GM23248 (cell line): ENCODE measurements around the gene CD33. TPM values are rescaled to one million over a fixed set of nuclear protein-coding genes. Genes with fewer than 3 reads are reported as not detected.
"Not testable (repeated sequence)": the region's sequence is repeated elsewhere in the genome, so short reads cannot be mapped to it uniquely, and the experiment has no call there.

Experiments used
- DNase-seq: peaks from one replicate; pipeline ENCODE4 v3.0.0-alpha.2; 2015
- H2AFZ ChIP-seq: fragments of 200-600 bp; sonication (generic); 2 replicates; pipeline ENCODE4 v1.6.1; 2016; ENCODE audit warnings: antibody characterized with exemption
- H3F3A ChIP-seq: fragments of 200-600 bp; sonication (generic); 2 replicates; pipeline ENCODE4 v1.6.1; 2016; ENCODE audit warnings: mild to moderate bottlenecking, antibody characterized with exemption, mixed run types; ENCODE audit not compliant: insufficient read depth
- H3K27ac ChIP-seq: fragments of 200-600 bp; sonication (generic); 2 replicates; pipeline ENCODE4 v1.5.1; 2016; ENCODE audit warnings: mild to moderate bottlenecking
- H3K27me3 ChIP-seq: fragments of 200-600 bp; sonication (generic); replicated peaks from 2 replicates; pipeline ENCODE4 v1.6.1; 2016; ENCODE audit warnings: mild to moderate bottlenecking; ENCODE audit not compliant: insufficient read depth
- H3K36me3 ChIP-seq: fragments of 200-600 bp; sonication (generic); 2 replicates; pipeline ENCODE4 v1.6.1; 2016; ENCODE audit warnings: low read depth, mild to moderate bottlenecking
- H3K4me1 ChIP-seq: fragments of 200-600 bp; sonication (generic); 2 replicates; pipeline ENCODE4 v1.6.1; 2016; ENCODE audit warnings: mild to moderate bottlenecking; ENCODE audit not compliant: insufficient read depth
- H3K4me2 ChIP-seq: fragments of 200-600 bp; sonication (generic); one replicate; pipeline ENCODE4 v1.6.1; 2016; ENCODE audit warnings: mild to moderate bottlenecking; ENCODE audit not compliant: unreplicated experiment
- H3K4me3 ChIP-seq: fragments of 200-600 bp; sonication (generic); 2 replicates; pipeline ENCODE4 v1.5.1; 2016; ENCODE audit warnings: mild to moderate bottlenecking
- H3K79me2 ChIP-seq: fragments of 200-600 bp; sonication (generic); 2 replicates; pipeline ENCODE4 v1.6.1; 2016; ENCODE audit warnings: mild to moderate bottlenecking; ENCODE audit not compliant: insufficient read depth
- H3K9ac ChIP-seq: fragments of 200-600 bp; sonication (generic); 2 replicates; pipeline ENCODE4 v1.6.1; 2016; ENCODE audit warnings: mild to moderate bottlenecking
- H3K9me2 ChIP-seq: fragments of 200-600 bp; sonication (generic); 2 replicates; pipeline ENCODE4 v1.6.1; 2016; ENCODE audit warnings: mixed run types, mild to moderate bottlenecking, moderate library complexity; ENCODE audit not compliant: insufficient read depth
- H3K9me3 ChIP-seq: fragments of 200-600 bp; sonication (generic); one replicate; pipeline ENCODE4 v1.6.1; 2017; ENCODE audit warnings: low read depth
- H4K20me1 ChIP-seq: fragments of 200-600 bp; sonication (generic); 2 replicates; pipeline ENCODE4 v1.6.0; 2016; ENCODE audit not compliant: insufficient read depth
- EZH2 ChIP-seq: fragments of 200-600 bp; sonication (generic); IDR thresholded peaks from 2 replicates; pipeline ENCODE4 v1.6.1; 2018; ENCODE audit warnings: antibody characterized with exemption, mild to moderate bottlenecking; ENCODE audit not compliant: insufficient read depth, poor library complexity, severe bottlenecking
- EZH2phosphoT487 ChIP-seq: fragments of 200-600 bp; sonication (generic); IDR thresholded peaks from 2 replicates; pipeline ENCODE4 v1.6.1; 2018; ENCODE audit warnings: antibody characterized with exemption, moderate library complexity, mild to moderate bottlenecking, low read depth; ENCODE audit not compliant: insufficient read depth
- WGBS, 2 experiments: methylation state at CpG; one replicate each; pipeline ENCODE4 v1.1.6; 2015 to 2017; ENCODE audit warnings: low lambda C conversion rate in 2 of 2, low coverage in 1 of 2; ENCODE audit errors: missing lambda C conversion rate in 2 of 2; 5-methylcytosine and 5-hydroxymethylcytosine counted together
- in situ Hi-C: fragments of 300-500 bp; cut with MboI; formaldehyde crosslinking; loops from 2 replicates; pipeline ENCODE4 v1.15.0; 2020
- polyA plus RNA-seq: library from polyadenylated mRNA; unstranded; fragments of >200 nt; fragmentation: Nextera tagmentation; extraction: Ambion mirVana; gene quantifications from 2 replicates; pipeline ENCODE4 v1.2.1, GENCODE V29; 2016
- total RNA-seq: library from RNA; depleted of rRNA; stranded (reverse); fragments of >200 nt; shearing (Covaris generic); gene quantifications from 2 replicates; pipeline ENCODE4 v1.2.3, GENCODE V29; 2014

Gene CD33
- total and polyA plus RNA-seq, 2 experiments from 2014 or later, result 0.30 TPM; not detected in 1

- no peaks in the 10 kb centered on the region for H3K79me2 ChIP-seq
- no peaks in the 10 kb centered on the region for H3F3A ChIP-seq
- no peaks in the 10 kb centered on the region for H3K36me3 ChIP-seq
- no peaks in the 10 kb centered on the region for H4K20me1 ChIP-seq
- H3K4me3 ChIP-seq, result no peak overlapping the region
- 35 to 39% methylated on average over 5 of the region's 5 CpGs for WGBS, 2 experiments
- H3K9me3 ChIP-seq, result no peaks in the 10 kb centered on the region
- no peak overlapping the region for H3K4me2 ChIP-seq
- no peak overlapping the region for H3K9ac ChIP-seq
- no peak overlapping the region for H2AFZ ChIP-seq
- H3K27ac ChIP-seq, result no peak overlapping the region
- in situ Hi-C loops, result no loop called here
- no peak for TF ChIP-seq EZH2phosphoT487
- no peak for TF ChIP-seq EZH2
- H3K27me3 ChIP-seq, result no peaks in the 10 kb centered on the region
- no peaks in the 10 kb centered on the region for H3K9me2 ChIP-seq
- DNase-seq, result no peak
- no peaks in the 10 kb centered on the region for H3K4me1 ChIP-seq
Observed at GRCh38 chr19:51201712-51202111, 23.2 kb upstream of the CD33 start.

- Histone ChIP-seq H2AFZ (no peak overlapping the region), H3K27me3 (no peaks in the 10 kb centered on the region), H3K36me3 (no peaks in the 10 kb centered on the region), H3K79me2 (no peaks in the 10 kb centered on the region), H3F3A (no peaks in the 10 kb centered on the region), H3K4me1 (no peaks in the 10 kb centered on the region), H3K4me3 (no peak overlapping the region), H3K9ac (no peak overlapping the region), H3K9me2 (no peaks in the 10 kb centered on the region), H3K27ac (no peak overlapping the region), H3K9me3 (no peaks in the 10 kb centered on the region), H3K4me2 (no peak overlapping the region), H4K20me1 (no peaks in the 10 kb centered on the region)
- no peak for DNase-seq
- in situ Hi-C loops, result no loop called here
- TF ChIP-seq EZH2, result no peak
- no peak for TF ChIP-seq EZH2phosphoT487
- 30 to 33% methylated on average over 3 of the region's 3 CpGs for WGBS, 2 experiments
Observed at GRCh38 chr19:51203916-51204315, 21.0 kb upstream of the CD33 start.

DNA sequence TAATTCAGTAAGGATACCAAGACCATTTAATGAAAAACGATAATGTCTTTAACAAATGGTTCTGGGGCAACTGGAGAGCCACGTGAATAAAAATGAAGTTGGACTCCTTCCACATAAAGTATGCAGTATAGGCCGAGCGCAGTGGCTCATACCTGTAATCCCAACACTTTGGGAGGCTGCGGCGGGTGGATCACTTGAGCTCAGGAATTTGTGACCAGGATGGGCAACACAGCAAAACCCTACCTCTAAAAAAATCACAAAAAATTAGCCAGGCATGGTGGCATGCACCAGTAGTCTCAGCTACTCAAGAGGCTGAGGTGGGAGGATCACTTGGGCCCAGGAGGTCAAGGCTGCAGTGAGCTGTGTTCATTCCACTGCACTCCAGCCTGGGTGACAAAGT is 20.6 kb upstream of the CD33 start:
- Histone ChIP-seq H3K4me3 (no peak overlapping the region), H3K4me2 (no peak overlapping the region), H3F3A (no peaks in the 10 kb centered on the region), H3K79me2 (no peaks in the 10 kb centered on the region), H3K9me2 (no peaks in the 10 kb centered on the region), H3K9ac (no peak overlapping the region), H2AFZ (no peak overlapping the region), H3K36me3 (no peaks in the 10 kb centered on the region), H4K20me1 (no peaks in the 10 kb centered on the region), H3K4me1 (no peaks in the 10 kb centered on the region), H3K27ac (no peak overlapping the region), H3K27me3 (no peaks in the 10 kb centered on the region), H3K9me3 (no peaks in the 10 kb centered on the region)
- DNase-seq, result no peak
- 57 to 62% methylated on average over 6 of the region's 6 CpGs for WGBS, 2 experiments
- in situ Hi-C loops, result no loop called here
- TF ChIP-seq EZH2 (no peak), EZH2phosphoT487 (no peak)

- Histone ChIP-seq H3K36me3 (no peaks in the 10 kb centered on the region), H3K9me2 (no peaks in the 10 kb centered on the region), H3K4me2 (no peak overlapping the region), H2AFZ (no peak overlapping the region), H3K27ac (no peak overlapping the region), H3K79me2 (no peaks in the 10 kb centered on the region), H3K4me1 (no peaks in the 10 kb centered on the region), H3K9ac (no peak overlapping the region), H3K9me3 (no peaks in the 10 kb centered on the region), H3F3A (no peaks in the 10 kb centered on the region), H4K20me1 (no peaks in the 10 kb centered on the region), H3K4me3 (no peak overlapping the region), H3K27me3 (no peaks in the 10 kb centered on the region)
- DNase-seq, result no peak
- WGBS, 2 experiments, result 7 to 9% methylated on average over 2 of the region's 2 CpGs
- TF ChIP-seq EZH2 (no peak), EZH2phosphoT487 (no peak)
- in situ Hi-C loops, result no loop called here
Observed at GRCh38 chr19:51207747-51208146, 17.1 kb upstream of the CD33 start.

GRCh38 chr19:51210191-51210784 is 14.6 kb upstream of the CD33 start:
- Histone ChIP-seq H2AFZ (no peak overlapping the region), H3K36me3 (no peaks in the 10 kb centered on the region), H3K9ac (no peak overlapping the region), H3F3A (no peaks in the 10 kb centered on the region), H3K27me3 (no peaks in the 10 kb centered on the region), H4K20me1 (no peaks in the 10 kb centered on the region), H3K4me2 (no peak overlapping the region), H3K9me3 (no peaks in the 10 kb centered on the region), H3K4me3 (no peak overlapping the region), H3K79me2 (no peaks in the 10 kb centered on the region), H3K9me2 (no peaks in the 10 kb centered on the region), H3K4me1 (no peaks in the 10 kb centered on the region), H3K27ac (no peak overlapping the region)
- no peak for TF ChIP-seq EZH2
- TF ChIP-seq EZH2phosphoT487, result no peak
- 31 to 41% methylated on average over 6 of the region's 6 CpGs for WGBS, 2 experiments
- no peak for DNase-seq
- in situ Hi-C loops, result no loop called here

DNA sequence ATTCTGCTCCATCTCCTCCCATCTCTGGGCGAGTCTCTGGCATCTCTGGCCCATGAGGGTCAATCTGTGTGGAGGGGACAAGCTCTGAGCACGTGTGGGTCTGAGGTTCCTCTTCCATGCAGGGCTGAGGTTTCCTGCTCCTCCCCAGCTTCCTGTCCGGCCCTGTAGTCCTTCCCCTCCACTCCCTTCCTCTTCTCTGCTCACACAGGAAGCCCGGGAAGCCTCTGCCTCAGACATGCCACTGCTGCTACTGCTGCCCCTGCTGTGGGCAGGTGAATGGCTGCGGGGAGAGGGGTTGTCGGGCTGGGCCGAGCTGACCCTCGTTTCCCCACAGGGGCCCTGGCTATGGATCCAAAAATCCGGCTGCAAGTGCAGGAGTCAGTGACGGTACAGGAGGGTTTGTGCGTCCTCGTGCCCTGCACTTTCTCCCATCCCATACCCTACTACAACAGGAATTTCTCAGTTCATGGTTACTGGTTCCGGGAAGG is 14.0 kb upstream of the CD33 start:
- in situ Hi-C loops, result not testable (repeated sequence)

More for the DNA sequence above, 14.0 kb upstream of the CD33 start:
- not testable (repeated sequence) for H3K36me3 ChIP-seq, H3K9ac ChIP-seq, H4K20me1 ChIP-seq, H3K27ac ChIP-seq, H3K9me2 ChIP-seq, H3K9me3 ChIP-seq, H3K27me3 ChIP-seq, H3K79me2 ChIP-seq, H3K4me1 ChIP-seq, H3F3A ChIP-seq, H3K4me3 ChIP-seq, DNase-seq, H2AFZ ChIP-seq, H3K4me2 ChIP-seq
- whole genome bisulfite sequencing, 2 experiments, result 24 to 25% methylated on average over 13 of the region's 13 CpGs
